Measurements from ENCODE around the gene NIPAL4. TPM values are rescaled to one million over a fixed set of nuclear protein-coding genes. Genes with fewer than 3 reads are reported as not detected.

NIPAL4 gene
- polyA plus RNA-seq, 10 donors, result 0.05 to 1.5 (median 0.34) TPM

DNA sequence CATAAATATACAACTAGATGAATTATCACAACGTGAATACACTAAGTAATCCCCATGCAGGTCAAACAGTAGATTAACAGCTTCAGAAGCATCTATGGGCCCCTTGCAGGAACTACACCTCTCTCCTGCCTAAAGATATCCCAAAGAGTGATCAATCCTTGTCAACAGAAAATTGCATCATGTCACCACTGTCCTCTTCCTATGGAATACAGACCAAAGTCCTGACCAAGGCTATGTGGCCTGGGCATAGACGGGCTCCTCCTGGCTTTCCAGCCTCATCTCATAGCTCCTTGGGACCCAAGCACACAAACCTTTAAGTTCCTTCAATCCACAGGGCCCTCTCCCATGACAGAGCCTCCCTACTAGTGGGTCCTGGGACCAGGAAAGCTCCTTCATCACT is 25.3 kb downstream of the NIPAL4 start:
- no peak for DNase-seq

DNA sequence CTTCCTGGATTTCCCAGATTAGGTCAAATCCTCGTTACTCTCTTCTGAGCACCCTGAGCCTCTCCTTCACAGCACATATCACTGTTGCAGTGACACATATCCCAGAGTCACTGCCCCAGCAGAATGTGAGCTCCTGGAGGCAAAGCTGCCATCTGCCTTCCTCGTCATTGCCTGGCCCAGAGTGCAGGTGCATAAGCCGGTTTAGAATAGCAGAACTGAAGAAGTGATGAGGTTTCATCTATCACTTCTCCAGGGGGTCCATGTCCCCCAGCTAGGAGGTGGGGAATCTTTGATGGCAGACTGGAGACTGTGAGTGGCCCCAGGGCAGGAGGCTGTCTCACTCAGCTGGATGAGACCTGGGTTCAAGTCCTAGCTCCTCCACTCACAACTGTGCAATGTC is 25.8 kb downstream of the NIPAL4 start:
- no peak for DNase-seq

DNA sequence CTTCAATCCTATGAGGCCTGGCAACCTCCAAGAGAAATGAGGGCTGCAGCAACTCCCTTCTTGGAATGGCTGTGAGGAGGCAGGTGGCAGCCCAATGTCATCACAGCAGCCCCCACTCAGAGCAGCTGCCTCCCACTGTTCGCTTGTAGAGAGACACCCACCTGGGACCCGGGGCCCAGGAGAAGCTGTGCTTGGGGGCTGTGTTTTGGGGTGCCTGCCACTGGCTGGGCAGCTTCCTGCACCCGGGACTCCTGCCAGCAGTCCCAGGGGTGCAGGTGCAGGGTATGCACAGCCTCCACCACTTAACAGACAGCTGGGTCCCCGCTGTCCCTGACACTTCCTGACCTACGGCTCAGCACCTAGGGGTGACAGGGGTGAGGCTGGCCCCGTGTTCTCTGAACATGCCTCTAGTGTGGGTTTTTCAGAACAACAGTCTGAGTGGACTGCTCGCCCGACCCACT is 26.2 kb downstream of the NIPAL4 start:
- no peak for DNase-seq

DNA sequence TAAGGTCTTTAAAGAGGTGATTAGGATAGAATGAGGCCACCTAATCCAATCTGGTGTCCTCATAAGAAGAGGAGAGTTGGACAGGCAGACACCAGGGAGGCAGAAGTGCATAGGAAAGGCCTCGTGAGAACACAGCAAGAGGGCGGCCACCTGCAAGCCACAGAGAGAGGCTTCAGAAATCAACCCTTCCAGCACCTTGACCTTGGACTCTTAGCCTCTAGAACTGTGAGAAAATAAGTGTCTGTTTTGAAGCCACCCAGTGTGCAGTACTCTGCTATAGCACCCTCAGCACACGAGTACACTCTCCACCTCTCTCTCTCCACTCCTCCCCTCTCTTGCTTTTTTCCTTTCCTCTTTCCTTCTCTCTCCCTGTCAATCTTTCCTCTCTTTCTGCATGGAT is 26.8 kb downstream of the NIPAL4 start:
- DNase-seq, result no peak

DNA sequence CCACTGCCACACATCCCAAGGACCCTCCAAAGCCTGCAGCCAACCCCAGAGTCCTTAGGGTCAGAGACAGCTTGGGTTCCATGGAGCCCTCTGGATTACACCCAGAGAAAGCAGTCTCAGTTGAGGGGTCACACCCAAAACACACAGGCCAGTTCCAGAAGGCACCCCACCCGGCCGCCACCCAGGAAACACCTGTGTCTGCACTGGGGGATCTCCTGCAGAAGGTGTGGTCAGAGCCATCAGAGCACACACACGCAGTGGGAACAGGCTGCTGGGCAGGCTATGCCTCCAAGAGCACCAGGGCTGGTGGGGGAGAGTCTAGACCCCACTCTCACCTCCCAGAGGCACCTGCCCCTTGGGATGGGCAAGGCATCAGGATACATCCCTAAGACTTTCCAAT is 27.3 kb downstream of the NIPAL4 start:
- DNase-seq, result no peak

DNA sequence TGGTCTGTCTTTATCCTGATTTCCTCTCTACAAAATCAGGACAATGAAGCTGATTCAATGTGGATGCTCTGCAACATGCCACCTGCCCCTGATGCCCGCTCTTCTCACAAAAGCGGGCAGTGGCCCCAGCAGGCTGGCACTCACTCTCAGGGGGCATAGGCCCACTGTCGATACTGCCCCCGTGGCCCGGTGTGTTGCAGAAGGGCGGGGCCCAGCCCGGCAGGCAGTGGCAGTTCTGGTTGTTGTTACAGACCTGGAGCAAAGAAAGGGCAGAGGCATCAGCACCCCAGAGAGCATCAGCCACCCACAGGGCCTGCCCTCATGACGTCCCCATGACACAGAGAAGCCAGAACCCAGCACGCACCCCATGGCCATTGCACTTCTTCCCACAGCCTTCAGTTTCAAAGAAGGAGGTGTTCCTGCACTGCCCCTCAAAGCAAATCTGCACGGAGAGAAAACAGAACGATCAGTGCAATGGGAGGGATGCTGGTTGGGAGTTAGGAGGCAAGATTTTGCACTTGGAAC is 31.5 kb downstream of the NIPAL4 start:
- no peak for DNase-seq

DNA sequence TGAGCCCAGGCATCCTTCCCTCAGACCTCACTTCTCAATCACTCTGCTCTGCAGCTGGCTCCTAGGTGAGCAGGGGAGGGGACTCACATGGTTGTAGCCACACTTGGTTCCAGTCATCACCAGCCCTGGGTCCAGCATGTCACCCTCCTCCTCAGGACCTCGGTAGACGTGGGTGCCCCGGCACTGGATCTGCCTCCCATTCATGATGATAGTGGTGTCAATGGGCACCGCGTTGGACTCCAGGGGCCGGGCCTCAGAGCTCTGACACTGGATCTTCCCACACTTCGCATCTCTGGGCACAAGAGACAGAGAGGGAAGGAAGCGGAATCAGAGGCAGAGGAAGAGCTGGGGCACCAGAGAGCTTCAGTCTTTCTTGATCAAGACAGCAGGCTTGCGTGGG is 32.9 kb downstream of the NIPAL4 start:
- DNase-seq, result no peak

DNA sequence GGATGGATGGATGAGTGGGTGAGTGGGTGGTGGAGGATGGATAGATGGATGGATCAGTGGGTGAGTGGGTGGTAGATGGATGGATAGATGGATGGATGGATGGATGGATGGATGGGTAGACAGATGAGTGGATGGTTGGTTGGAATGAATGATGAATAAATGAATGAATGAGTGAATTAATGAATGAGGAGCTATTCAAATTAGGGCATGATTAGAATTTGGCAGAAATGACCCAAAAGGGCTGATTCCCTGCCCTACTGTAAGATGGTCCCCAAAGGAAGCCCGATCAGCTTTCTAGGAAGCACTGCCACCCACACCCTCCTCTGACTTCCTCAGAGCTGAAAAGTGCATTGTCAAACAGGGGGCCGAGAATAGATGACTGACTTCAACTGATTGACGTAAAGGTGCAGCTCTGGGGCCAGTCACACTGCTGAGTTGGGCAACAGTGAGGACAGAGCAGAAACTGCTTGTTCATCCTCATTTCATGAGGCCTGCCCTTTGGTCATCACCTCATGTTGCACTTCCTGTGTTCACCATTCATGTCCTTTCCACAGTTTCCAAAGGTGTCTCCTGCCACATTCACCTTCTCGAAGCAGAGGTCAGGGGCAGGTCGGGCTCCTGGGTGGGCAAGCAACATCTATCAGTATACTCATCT is 34.3 kb downstream of the NIPAL4 start:
- no peak for DNase-seq

DNA sequence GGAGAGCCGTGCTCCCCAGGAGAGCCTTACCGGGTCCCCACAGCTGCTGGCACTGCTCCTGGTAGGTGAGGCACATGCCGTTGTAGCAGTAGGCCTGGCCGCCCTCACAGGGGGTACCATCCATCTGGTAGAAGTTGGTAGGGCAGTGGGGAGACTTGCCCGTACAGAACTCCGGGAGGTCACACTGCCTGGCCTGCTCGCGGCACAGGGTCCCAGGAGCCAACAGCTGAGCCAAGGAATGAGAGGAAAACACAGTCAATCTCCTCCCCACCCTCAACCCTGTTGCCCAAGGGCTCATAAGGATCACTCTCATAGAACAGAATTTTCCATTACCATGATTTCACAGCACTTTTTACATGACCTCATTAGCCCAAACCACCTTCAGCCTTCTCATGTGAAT is 36.9 kb downstream of the NIPAL4 start:
- no peak for DNase-seq

DNA sequence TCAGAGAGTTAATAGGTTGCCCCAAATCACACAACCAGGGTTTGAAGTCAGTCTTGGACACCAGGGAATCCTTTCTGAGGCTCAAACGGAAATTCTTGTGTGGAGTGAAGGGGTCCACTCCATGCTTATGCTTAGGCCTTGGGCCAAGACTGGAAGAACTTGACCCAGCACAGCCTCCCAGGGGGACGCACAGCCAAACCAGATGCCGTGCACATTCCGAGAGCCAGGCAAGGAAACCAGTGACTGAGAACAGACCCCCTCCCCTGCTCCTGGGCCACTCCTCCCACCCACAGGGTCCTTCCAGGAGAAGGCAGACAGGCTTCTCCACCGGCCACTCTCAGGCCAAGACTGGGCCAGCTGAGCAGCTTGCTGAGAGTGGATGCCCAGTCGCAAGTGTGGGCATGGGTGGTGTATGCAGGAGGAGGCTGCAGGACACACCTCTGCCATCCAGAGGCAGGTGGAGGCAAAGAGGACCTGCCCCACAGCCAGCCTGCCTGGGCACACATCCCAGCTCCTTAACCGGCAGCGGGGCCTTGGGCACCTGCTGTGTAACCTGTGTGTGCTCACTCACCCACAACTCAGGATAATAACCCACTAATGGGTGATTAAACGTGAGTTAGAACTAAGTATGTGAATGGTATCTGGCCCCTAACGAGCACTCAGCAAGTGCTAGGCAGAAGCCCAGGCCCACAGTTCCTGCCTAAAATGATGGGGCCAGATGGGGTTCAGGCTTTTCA is 38.0 kb downstream of the NIPAL4 start:
- no peak for DNase-seq

DNA sequence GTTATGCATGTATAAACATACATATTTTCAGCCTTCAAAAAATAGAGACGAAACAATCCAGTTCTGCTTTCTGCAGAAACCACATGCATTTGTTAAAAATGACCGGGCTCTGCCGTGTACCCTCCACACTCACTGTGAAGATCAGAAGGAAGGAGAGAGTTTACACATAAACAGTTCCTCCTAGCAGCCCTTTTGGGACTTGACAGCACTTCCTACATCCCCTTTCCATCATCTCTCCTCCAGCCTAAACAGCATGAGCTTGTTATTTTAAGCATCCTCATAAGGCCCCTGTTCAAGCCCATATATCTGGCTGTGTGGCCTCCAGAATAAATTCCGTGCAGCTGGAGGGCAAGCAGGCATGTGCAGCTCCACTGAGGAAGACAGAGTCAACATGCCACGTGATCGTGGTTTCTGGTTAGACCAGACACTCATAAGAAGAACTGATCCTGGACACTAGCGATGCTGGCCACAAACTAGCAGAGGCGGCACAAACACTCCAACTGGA is 42.2 kb downstream of the NIPAL4 start:
- peak in 1 of 3 donors; percentile 39 for DNase-seq

DNA sequence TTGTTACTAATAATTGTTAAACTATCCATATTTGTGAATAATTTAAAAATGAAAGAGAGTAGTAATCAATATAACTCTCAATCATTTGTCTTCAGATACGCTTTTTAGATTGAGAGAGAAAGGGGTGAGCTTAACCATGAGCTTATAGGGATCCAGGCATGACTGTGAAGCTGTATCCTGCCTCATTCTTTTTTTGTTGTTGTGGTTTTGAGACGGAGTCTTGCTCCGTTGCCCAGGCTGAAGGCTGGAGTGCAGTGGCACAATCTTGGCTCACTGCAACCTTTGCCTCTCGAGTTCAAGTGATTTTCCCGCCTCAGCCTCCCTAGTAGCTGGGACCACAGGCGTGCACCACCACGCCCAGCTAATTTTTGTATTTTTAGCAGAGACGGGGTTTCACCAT is 44.0 kb downstream of the NIPAL4 start:
- DNase-seq, result no peak

DNA sequence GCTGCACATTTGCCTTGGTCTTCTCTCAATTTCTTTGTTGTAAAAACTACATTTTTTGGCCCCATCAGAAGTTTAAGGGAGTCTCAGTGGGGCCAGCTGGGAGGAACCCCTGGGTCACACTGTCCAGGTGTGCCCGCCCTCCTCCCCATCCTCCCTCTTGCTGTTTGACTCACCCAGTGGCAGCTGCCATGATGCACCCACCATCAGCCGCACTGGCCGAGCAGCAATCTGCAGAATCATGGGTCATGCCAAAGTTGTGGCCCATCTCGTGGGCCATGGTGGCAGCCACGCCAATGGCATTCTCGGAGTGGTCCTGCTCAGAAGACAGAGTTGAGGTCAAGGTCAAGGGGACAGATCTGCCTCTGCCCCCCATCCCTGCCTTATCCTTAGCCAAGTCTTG is 45.5 kb downstream of the NIPAL4 start:
- no peak for DNase-seq

DNA sequence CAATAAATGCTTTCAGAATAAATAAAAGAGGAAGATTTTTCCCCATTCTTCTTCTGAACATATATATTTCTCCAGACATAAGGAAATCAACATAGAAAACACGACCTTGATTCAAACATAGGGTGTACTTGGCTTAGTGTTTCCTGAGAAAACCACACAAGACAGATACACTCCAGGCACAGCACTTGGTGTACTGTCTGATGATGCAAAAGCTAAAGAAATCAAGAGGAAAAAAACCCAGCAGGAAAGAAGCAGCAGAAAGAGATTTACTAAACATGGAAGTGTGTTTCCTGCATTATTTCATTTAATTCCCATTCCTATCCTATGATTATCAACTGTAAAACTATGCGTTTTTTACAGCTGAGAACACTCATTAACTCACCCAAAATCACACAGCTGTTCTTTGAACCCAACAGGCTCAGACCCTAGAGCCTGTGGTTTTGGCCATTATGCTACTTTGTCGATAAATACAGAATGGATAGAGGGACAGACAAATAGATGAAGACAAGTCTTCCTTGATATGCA is 46.1 kb downstream of the NIPAL4 start:
- DNase-seq, result no peak

DNA sequence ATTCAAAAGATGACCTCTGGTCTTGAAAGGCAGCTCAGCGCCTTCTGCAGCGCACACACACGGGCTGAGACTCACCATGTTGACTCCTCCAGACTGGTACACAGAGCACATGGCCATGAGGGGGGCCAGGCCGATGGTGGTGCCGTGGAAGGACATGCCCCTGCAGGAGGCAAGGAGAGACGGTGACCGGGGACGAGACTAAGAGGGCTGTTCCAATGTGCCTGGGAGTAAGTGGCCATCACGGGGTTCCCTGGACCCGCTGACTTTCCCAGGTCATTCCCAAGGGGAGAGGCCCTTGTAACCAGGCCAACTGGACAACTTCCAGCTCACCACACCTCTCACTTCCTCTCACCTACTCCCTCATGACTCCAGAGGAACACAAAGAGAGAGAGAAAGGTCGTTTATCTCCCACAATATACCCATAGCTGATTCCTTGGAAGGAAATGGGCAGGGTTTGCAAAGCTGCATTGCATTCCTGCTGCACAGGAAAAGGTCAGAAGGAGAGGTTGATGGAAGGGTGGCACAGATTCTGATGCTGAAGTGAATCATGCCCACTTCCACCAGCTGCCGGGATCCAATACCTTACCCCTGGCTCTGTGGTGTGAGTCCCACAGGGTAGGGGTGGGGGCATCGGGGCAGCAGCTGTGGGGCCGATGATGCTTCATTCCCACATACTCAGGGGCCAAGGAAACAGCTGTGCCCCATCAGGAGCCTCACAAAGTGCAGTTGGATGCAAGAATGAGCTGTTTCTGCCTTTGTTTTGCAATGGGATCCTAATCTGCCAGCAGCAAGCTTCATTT is 47.2 kb downstream of the NIPAL4 start:
- peak in 1 of 3 donors; percentile 46 for DNase-seq

DNA sequence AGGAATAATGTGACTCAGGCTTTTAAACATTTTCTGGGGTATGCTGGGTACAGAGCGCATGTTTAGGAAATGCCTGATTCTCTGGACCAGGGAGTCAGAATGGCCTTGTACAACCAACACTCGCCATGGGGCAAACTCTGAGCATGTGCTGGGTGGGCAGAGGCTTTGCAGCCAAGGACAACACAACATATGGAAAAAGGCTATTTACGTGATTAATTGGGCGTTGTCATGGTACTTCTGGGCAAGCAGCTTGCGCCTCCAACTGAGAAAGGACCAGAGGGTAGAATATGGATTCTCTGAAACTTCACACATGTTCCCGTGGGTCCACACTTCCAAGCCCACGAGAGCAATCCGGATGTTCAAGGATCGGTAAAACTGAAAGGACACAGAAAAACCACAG is 49.1 kb downstream of the NIPAL4 start:
- DNase-seq, result no peak

DNA sequence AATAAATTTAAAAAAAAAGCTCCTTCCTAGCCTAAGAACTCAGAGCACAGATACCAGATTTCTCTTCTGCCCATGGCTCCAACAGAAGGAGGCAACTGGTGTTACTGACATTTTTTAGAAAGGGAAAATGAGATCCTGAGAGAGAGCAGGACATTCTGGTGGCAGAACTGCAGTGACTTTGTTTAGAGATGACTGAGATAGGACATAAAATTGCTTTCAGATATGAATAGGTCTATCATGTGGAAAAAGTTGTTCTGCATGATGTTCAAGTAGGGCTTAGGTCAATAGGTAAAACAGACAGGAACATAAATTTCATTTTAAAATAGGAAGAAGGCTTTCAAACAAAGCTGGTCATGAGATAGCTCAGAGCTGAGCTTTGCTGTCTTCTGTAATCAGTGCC is 49.6 kb downstream of the NIPAL4 start:
- DNase-seq, result no peak

DNA sequence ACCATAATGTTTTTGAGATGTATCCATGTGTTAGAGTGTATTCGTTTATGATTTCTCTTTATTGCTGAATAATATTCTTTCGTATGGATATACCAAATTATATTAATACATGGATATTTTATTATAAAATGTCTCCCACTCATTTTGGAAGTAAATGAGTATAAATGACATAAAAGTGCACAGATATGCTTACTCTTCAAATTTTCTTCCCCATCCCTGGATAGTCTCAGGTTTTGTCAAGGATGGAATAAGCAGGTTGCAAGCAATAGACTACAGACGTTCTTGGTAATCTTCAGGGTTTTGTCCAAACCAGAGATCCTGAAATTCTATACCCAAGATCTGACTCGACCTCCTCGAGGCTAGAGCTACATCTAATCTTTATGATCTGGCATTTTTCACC is 50.7 kb downstream of the NIPAL4 start:
- DNase-seq, result no peak

DNA sequence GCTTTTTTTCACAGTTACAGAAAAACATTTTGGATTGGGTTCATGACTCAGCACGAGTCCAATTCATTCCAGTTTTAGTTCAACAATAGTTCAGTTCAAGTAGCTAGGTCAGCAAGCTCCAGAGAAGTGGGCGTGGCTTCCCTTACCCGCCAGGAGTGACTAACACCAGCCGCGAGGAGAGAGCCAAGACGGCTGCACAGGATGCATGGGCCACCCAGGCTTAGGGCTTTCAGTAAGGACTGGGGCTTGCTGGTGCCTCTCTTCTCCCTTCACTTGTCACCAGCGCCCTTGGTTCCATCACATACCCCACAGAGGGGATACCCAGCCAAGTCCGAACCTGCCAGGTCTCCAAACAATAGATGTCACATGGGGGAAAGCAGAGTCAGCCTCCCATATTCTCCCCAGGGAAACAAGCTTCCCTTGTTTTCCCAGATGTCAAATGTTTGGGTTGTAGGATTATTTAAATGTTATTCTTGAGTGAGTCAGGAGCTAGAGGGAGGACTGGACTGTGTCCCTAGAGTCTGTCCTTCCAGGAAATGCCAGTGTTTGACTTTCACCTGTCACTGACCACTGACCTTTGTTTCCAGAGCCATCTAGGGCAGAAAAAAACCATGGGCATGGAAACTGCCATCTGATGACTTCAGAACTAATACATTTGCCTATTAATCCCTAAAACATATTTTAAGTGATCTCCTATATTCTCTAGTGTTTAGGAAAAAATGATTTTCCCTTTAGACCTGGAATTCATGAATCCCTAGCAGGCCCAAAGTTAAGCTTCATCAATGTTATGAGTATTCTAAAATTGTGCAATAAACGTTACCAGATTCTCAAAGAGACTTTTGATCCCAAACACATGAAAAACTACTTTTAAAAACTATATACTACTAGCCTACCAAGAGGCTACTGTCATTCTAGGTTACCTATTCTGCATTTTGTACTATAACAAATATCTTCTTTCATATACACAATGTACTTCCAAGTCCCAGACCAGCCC is 51.9 kb downstream of the NIPAL4 start:
- DNase-seq, result peak; percentile 87 to 95 (median 94)

DNA sequence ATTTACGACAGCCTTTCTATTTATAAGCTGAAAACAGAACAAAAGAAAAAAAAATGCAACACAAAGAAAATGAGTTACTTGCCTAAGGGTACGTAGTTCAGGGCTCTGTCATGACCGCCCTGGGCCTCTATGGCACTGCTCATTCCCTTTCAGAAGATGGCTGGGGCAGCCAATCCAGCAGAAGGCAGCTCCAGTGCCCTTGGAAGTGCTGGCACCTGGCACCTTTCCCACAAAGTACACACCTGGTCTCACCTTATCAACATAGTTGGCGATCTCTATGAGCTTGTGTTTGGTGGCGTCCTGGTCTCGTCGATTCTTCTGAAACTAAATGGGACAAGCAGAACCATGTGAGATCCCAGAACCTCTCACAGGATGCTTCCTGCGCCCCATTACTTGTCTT is 53.2 kb downstream of the NIPAL4 start:
- no peak for DNase-seq

DNA sequence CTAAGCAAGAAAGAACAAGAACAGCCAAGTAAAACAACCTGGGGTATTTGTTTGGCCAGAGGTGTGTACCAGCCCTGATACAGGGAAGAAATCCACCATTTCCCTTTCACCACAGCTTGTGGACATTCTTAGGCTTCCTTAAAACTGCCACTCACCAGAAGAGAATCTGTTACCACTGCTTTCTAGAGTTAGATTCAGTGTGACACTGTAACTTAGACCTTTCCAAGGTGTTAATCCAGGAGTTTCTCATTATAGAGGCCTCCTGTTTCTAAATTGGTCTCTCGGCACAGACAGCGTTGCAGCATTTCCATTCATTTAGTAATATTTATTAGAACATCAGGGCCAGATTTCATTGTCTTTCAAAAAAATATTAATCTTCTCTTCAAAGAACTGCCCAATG is 55.0 kb downstream of the NIPAL4 start:
- no peak for DNase-seq

Data from muscle of back (tissue), 11 donors.